ENCODE measurements around the gene MSTN.

Gene MSTN

DNA sequence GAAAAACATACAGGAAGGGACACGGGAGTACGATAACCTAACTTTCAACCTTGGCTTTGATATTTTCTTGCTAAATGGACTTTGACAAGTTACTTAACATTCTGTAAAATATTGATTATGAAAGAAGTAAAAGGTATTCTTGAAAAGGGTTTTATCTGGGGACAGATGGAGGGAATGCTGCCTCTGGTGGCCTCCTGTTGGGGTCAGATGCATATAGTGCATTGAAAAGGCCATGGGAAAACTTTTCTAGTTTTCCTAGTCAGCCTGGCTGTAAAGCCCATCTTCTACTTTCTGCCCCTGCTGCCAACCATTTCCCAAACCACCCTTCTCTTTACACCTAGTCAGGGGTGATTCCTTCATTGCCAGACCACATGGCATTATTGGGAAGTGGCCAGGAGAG is 22.2 kb upstream of the MSTN start:
- Histone ChIP-seq H3K9me3 (ENCODE audit: low read length) (no peaks in the 10 kb centered on the region), H3K27ac (ENCODE audit: low read depth, low read length, poor library complexity, severe bottlenecking) (no peak overlapping the region), H3K4me3 (ENCODE audit: low read depth, low read length, poor library complexity, severe bottlenecking) (no peak overlapping the region), H3F3A (ENCODE audit: insufficient read depth, low read length) (no peaks in the 10 kb centered on the region), H3K79me2 (ENCODE audit: insufficient read depth, low read length) (no peaks in the 10 kb centered on the region), H4K20me1 (ENCODE audit: insufficient read depth, low read length) (no peaks in the 10 kb centered on the region), H2AFZ (ENCODE audit: low read length) (no peak overlapping the region), H3K9me2 (ENCODE audit: low read depth, low read length) (no peaks in the 10 kb centered on the region), H3K9ac (ENCODE audit: low read length) (no peak overlapping the region), H3K36me3 (ENCODE audit: insufficient read depth, low read length) (no peaks in the 10 kb centered on the region), H3K4me2 (ENCODE audit: low read length) (no peak overlapping the region), H3K4me1 (ENCODE audit: insufficient read depth, low read length, severe bottlenecking) (no peaks in the 10 kb centered on the region), H3K27me3 (ENCODE audit: insufficient read depth, low read length) (no peaks in the 10 kb centered on the region)
- TF ChIP-seq, protein P1, sequence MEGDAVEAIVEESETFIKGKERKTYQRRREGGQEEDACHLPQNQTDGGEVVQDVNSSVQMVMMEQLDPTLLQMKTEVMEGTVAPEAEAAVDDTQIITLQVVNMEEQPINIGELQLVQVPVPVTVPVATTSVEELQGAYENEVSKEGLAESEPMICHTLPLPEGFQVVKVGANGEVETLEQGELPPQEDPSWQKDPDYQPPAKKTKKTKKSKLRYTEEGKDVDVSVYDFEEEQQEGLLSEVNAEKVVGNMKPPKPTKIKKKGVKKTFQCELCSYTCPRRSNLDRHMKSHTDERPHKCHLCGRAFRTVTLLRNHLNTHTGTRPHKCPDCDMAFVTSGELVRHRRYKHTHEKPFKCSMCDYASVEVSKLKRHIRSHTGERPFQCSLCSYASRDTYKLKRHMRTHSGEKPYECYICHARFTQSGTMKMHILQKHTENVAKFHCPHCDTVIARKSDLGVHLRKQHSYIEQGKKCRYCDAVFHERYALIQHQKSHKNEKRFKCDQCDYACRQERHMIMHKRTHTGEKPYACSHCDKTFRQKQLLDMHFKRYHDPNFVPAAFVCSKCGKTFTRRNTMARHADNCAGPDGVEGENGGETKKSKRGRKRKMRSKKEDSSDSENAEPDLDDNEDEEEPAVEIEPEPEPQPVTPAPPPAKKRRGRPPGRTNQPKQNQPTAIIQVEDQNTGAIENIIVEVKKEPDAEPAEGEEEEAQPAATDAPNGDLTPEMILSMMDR (IDR thresholded peaks at IDR 0.05; ENCODE audit: low read length), result no peak
- no peak for TF ChIP-seq EZH2 (IDR thresholded peaks at IDR 0.05; ENCODE audit: borderline replicate concordance, low read length)

DNA sequence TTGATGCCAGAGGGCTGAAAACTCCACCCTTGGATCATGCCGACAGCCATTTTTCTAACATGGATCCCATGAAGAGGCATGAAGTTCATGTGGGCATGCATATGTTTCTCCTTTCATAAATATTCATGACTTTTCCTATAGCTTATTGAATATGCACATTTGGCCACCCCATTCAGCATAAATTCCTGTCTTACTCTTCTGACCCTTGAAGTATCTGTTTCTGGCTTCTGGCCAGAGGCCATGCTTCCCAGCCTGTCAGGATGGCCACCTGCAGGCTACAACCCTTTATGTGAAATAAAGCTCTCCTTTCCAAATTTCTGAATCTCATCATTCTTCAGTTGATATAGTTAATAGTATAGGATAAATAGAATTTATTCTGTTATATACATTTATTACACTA is 19.6 kb upstream of the MSTN start:
- Histone ChIP-seq H3K9me2 (ENCODE audit: low read depth, low read length) (no peaks in the 10 kb centered on the region), H3F3A (ENCODE audit: insufficient read depth, low read length) (no peaks in the 10 kb centered on the region), H3K4me3 (ENCODE audit: low read depth, low read length, poor library complexity, severe bottlenecking) (no peak overlapping the region), H3K4me1 (ENCODE audit: insufficient read depth, low read length, severe bottlenecking) (no peaks in the 10 kb centered on the region), H3K9me3 (ENCODE audit: low read length) (no peaks in the 10 kb centered on the region), H2AFZ (ENCODE audit: low read length) (no peak overlapping the region), H3K36me3 (ENCODE audit: insufficient read depth, low read length) (no peaks in the 10 kb centered on the region), H3K27ac (ENCODE audit: low read depth, low read length, poor library complexity, severe bottlenecking) (no peak overlapping the region), H3K27me3 (ENCODE audit: insufficient read depth, low read length) (no peaks in the 10 kb centered on the region), H3K4me2 (ENCODE audit: low read length) (no peak overlapping the region), H4K20me1 (ENCODE audit: insufficient read depth, low read length) (no peaks in the 10 kb centered on the region), H3K9ac (ENCODE audit: low read length) (no peak overlapping the region), H3K79me2 (ENCODE audit: insufficient read depth, low read length) (no peaks in the 10 kb centered on the region)
- no peak for TF ChIP-seq EZH2 (IDR thresholded peaks at IDR 0.05; ENCODE audit: borderline replicate concordance, low read length)
- TF ChIP-seq, protein P1 (IDR thresholded peaks at IDR 0.05; ENCODE audit: low read length), result no peak

DNA sequence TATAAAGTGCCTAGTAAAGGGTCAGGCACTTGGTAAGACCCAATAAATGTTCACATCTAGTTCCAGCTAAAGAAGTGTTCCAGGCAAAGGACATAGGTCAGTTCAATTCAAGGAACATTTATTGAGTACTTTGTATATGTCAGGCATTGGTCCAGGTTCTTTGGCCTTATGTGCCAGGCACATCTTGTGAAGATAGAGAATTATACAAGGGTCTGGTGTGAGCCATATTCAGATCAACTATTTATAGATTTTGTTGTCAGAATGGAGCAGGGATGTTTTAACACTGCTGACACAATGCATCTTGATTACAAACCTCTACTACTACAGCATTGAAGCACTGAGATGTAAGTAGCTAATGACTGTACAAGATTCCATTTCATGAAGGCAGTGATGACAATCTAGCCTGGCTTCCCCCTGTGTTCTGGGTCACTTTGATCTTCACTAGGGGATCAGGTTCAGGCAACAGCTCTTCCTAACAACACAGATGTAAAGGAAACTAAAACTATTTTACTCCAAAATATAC is 18.1 kb upstream of the MSTN start:
- H3K36me3 ChIP-seq (ENCODE audit: insufficient read depth, low read length), result no peaks in the 10 kb centered on the region
- H3K9ac ChIP-seq (ENCODE audit: low read length), result no peak overlapping the region
- no peaks in the 10 kb centered on the region for H4K20me1 ChIP-seq (ENCODE audit: insufficient read depth, low read length)
- H3K27me3 ChIP-seq (ENCODE audit: insufficient read depth, low read length), result no peaks in the 10 kb centered on the region
- no peaks in the 10 kb centered on the region for H3K9me3 ChIP-seq (ENCODE audit: low read length)
- no peak overlapping the region for H3K4me3 ChIP-seq (ENCODE audit: low read depth, low read length, poor library complexity, severe bottlenecking)
- H2AFZ ChIP-seq (ENCODE audit: low read length), result no peak overlapping the region
- no peaks in the 10 kb centered on the region for H3K79me2 ChIP-seq (ENCODE audit: insufficient read depth, low read length)
- no peak overlapping the region for H3K27ac ChIP-seq (ENCODE audit: low read depth, low read length, poor library complexity, severe bottlenecking)
- TF ChIP-seq, protein P1 (IDR thresholded peaks at IDR 0.05; ENCODE audit: low read length), result no peak
- TF ChIP-seq EZH2 (IDR thresholded peaks at IDR 0.05; ENCODE audit: borderline replicate concordance, low read length), result no peak
- no peaks in the 10 kb centered on the region for H3F3A ChIP-seq (ENCODE audit: insufficient read depth, low read length)
- H3K4me1 ChIP-seq (ENCODE audit: insufficient read depth, low read length, severe bottlenecking), result no peaks in the 10 kb centered on the region
- H3K9me2 ChIP-seq (ENCODE audit: low read depth, low read length), result no peaks in the 10 kb centered on the region
- no peak overlapping the region for H3K4me2 ChIP-seq (ENCODE audit: low read length)

Data from OCI-LY1 (cell line).